Measurements from ENCODE around the gene GNG13.

Gene GNG13

DNA sequence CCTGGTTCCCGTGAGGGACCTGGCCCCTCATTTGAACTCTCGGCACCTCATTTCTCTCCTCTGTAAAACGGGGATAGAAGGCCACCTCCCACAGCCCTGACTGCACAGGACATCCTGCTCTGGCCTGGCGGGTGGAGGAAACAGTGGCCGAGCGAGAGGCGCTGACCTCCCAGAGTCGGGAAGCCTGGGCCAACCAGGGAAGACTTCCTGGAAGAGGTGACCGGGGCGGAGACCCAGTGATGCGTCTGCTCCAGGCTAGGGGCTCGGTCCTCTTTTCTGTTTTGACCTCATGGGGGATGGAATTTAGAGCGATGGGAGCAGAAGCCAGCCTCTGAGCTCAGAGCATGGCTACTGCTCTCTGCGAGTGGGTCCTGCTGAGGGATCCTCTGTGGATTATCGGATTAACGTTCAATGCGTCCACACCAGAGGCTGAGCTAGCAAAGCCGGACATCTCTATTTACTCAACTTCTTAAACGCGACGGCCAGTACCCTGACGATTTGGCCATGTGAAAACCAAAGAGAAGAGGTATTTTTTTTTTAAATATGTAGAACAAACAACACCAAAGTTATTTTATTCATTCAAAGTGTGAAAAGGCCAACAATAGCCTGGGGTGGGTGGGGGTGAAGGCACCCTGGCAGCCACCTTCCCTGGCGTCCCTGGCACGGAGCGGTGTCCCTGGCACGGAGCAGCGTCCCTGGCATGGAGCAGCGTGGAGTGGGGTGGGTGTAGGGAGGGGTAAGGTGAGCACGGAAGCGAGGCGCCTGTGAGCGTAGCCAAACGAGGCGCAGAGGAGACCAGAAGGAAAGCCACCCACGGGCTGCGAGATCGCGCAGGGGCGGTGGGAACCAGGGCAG is 49.2 kb downstream of the GNG13 start:
- DNase-seq (ENCODE audit: low read depth), result no peak
- no peak overlapping the region for H3K4me3 ChIP-seq (replicated peaks; ENCODE audit: low read depth, low read length)

DNA sequence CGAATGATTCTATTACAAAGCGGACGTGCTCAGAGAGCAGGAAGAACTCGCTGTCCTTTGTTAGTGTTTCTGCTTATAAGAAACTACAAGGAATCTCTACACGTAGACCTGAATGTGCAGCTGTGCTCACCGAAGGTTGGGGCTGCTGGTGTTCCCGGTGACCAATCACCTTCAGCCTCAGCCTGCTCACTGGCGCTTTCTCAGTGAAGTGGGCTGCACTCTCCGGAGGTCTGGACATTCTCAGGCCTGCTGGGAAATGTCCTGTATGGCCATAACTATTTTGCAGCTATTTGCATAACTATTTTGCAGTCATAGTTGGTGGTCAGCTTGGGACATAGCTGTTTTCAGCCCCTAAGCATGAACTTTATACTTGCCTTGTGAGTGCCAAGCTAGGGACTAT is 50.0 kb downstream of the GNG13 start:
- H3K4me3 ChIP-seq (replicated peaks; ENCODE audit: low read depth, low read length), result no peak overlapping the region
- no peak for DNase-seq (ENCODE audit: low read depth)
- no peak for TF ChIP-seq CTCF (IDR thresholded peaks at IDR 0.05; ENCODE audit: low read length, missing control alignments)

More for the DNA sequence above, 49.2 kb downstream of the GNG13 start:
- no peak for TF ChIP-seq CTCF (IDR thresholded peaks at IDR 0.05; ENCODE audit: low read length, missing control alignments)

GRCh38 chr16:749010-749409 is 51.5 kb downstream of the GNG13 start:
- no peak overlapping the region for H3K4me3 ChIP-seq (replicated peaks; ENCODE audit: low read depth, low read length)
- TF ChIP-seq CTCF (IDR thresholded peaks at IDR 0.05; ENCODE audit: low read length, missing control alignments), result no peak
- peak; percentile 80 for DNase-seq (ENCODE audit: low read depth)
